Lower lobe of right lung (tissue), 2 donors: Measurements from ENCODE around the gene PPP2R5E. TPM values are rescaled to one million over a fixed set of nuclear protein-coding genes. Genes with fewer than 3 reads are reported as not detected.

Experiments
- ATAC-seq, 2 donors: fragments of 200-7000 bp; cut with Tn5 transposase; one replicate each; pipeline ENCODE4 v1.9.1; 2020 to 2022; ENCODE audit warnings: mild to moderate bottlenecking in 2 of 2, moderate library complexity in 2 of 2
- DNase-seq: peaks from one replicate; pipeline ENCODE4 v3.0.0-alpha.2; 2020
- H3K27ac ChIP-seq: fragments of 200-600 bp; one replicate; pipeline ENCODE4 v1.8.0; 2022
- H3K27me3 ChIP-seq: fragments of 200-600 bp; one replicate; pipeline ENCODE4 v1.8.0; 2022; ENCODE audit warnings: low read depth
- H3K36me3 ChIP-seq: fragments of 200-600 bp; one replicate; pipeline ENCODE4 v1.8.0; 2022; ENCODE audit warnings: mild to moderate bottlenecking
- H3K4me1 ChIP-seq: fragments of 200-600 bp; one replicate; pipeline ENCODE4 v1.8.0; 2022
- H3K4me3 ChIP-seq: fragments of 200-600 bp; one replicate; pipeline ENCODE4 v1.8.0; 2022; ENCODE audit warnings: mild to moderate bottlenecking
- H3K9me3 ChIP-seq: fragments of 200-600 bp; one replicate; pipeline ENCODE4 v1.8.0; 2022
- intact Hi-C: fragments of 100-400 bp; cut with DNase I; formaldehyde crosslinking; loops from one replicate; pipeline ENCODE4 v1.11.0; 2022
- total RNA-seq: library from RNA; stranded (reverse); fragmentation: NEBNext Ultra II Directional; extraction: Animal tissue kit (Norgen Biotek cat#: 25700); gene quantifications from one replicate; pipeline ENCODE4 v1.2.1, GENCODE V29; 2021
- TF ChIP-seq, protein P1 (sequence below): fragments of 200-600 bp; IDR thresholded peaks from one replicate; pipeline ENCODE4 v1.8.0; 2022; ENCODE audit warnings: antibody characterized with exemption, mild to moderate bottlenecking
- donor health status: DM: no; HTN: yes; CAD: no; lungs with severe emphysema.

Gene PPP2R5E
- total RNA-seq, 1 donor from 2014 or later, result 45.3 TPM

DNA sequence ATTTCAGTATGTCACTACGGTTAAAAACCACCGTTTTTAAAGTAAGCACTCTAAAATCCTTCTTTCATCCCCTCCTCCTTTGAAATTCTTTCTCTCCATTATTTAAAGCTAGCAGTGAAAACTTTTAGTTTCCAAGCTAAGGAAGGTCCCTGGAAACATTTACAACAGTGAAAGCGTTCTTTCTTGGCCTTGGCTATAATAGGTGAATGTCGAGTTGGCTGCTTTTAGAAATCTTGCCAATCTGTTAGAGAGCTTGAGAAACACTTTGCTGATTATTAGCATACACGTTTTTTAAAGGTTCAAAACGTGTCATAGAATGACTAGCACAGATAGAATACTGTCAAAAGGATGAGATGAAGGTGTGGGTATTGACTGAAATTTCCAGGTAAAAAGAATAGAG, 83.4 kb downstream of the PPP2R5E start:
- Histone ChIP-seq H3K4me1 (peaks cover 3% of the 10 kb centered on the region), H3K36me3 (no peaks in the 10 kb centered on the region), H3K27ac (no peak overlapping the region), H3K4me3 (no peak overlapping the region), H3K27me3 (no peaks in the 10 kb centered on the region), H3K9me3 (no peaks in the 10 kb centered on the region)
- no peak for DNase-seq
- no peak for ATAC-seq
- TF ChIP-seq, protein P1, sequence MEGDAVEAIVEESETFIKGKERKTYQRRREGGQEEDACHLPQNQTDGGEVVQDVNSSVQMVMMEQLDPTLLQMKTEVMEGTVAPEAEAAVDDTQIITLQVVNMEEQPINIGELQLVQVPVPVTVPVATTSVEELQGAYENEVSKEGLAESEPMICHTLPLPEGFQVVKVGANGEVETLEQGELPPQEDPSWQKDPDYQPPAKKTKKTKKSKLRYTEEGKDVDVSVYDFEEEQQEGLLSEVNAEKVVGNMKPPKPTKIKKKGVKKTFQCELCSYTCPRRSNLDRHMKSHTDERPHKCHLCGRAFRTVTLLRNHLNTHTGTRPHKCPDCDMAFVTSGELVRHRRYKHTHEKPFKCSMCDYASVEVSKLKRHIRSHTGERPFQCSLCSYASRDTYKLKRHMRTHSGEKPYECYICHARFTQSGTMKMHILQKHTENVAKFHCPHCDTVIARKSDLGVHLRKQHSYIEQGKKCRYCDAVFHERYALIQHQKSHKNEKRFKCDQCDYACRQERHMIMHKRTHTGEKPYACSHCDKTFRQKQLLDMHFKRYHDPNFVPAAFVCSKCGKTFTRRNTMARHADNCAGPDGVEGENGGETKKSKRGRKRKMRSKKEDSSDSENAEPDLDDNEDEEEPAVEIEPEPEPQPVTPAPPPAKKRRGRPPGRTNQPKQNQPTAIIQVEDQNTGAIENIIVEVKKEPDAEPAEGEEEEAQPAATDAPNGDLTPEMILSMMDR, result no peak
- intact Hi-C loops, result no loop called here

DNA sequence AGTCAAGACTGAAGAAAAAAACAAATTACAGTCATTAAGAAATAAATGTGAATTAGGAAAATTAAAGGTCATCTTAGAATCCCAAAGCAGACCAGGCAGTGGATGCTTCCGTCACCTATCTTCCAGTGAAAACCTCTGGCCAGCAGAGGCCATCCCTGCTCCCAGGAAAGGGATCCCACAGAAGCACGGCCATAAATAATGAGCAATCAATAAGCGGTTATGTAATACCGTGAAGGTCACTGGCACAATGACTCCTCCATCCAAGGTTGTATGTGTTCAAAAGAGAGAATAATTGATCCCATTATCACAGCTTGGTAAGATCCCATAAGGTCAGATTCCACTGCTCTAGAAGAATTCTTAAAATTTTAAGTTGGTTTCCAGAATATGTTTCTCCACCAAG, 85.7 kb downstream of the PPP2R5E start:
- DNase-seq (no peak), ATAC-seq (no peak)
- Histone ChIP-seq H3K9me3 (no peaks in the 10 kb centered on the region), H3K36me3 (peaks cover 4% of the 10 kb centered on the region), H3K27me3 (no peaks in the 10 kb centered on the region), H3K4me1 (peaks cover 25% of the 10 kb centered on the region), H3K27ac (no peak overlapping the region), H3K4me3 (no peak overlapping the region)
- intact Hi-C loops, result no loop called here
- TF ChIP-seq, protein P1, result no peak

DNA sequence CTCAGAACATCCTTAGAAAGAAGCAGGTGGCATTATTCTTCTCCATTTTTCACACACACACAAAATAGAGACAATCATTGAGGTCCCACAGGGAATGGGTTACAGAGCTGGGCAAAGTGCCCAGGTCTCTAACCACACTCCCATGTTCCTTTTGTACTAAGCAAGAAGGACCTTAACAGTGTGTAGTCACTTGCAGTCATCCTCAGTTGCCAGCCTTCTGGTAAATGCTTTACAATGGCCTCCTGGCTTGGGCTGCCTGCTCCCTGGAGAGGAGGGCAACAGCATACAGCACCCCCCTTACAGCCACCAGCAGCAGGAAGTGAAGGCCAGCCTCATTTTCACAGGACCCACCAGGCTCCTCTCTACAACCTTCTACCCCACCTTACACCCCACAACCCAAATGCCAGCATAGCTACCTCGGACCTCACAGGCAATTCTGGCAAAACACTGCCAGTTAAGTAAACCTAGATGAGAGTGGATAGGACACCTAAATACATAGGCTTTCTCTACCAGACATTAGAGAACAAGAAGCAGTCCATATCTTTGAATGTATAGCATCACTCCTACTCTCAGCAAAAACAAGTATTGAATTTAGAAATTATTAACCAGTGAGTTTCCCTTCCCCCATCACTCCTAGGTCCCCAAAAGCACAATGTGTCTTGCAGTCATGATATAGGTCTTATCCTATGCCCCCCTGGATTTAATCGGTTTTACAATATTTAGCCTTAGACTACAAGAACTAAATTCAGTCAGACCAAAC, 88.1 kb downstream of the PPP2R5E start:
- Histone ChIP-seq H3K36me3 (peaks cover 4% of the 10 kb centered on the region), H3K27ac (no peak overlapping the region), H3K27me3 (no peaks in the 10 kb centered on the region), H3K4me3 (no peak overlapping the region), H3K4me1 (peaks cover 29% of the 10 kb centered on the region), H3K9me3 (no peaks in the 10 kb centered on the region)
- TF ChIP-seq, protein P1, result no peak
- DNase-seq, result no peak
- intact Hi-C loops, result no loop called here
- peak; percentile 15 to 52 for ATAC-seq

DNA sequence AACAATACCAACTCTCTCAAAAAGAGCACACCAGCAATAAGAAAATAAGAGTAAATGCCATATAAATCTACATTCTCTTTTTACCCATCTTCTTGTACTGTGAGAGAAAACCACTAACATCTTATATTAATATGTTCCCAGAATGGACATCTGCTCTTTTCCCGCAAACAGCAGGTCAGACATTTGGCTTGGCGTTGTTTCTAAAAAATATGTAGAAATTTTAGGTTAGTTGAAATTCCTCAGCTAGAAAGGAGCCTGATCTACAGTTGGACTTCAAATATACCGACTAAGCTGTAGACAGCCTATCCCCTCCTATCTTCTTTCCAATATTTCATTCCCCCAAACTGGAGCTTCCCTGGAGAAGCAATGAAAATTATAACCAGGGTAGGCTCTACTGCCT, 88.7 kb downstream of the PPP2R5E start:
- Histone ChIP-seq H3K27me3 (no peaks in the 10 kb centered on the region), H3K36me3 (peaks cover 4% of the 10 kb centered on the region), H3K9me3 (no peaks in the 10 kb centered on the region), H3K4me1 (peaks cover 29% of the 10 kb centered on the region), H3K27ac (no peak overlapping the region), H3K4me3 (no peak overlapping the region)
- ATAC-seq, result no peak
- intact Hi-C loops, result no loop called here
- no peak for DNase-seq
- TF ChIP-seq, protein P1, result no peak

DNA sequence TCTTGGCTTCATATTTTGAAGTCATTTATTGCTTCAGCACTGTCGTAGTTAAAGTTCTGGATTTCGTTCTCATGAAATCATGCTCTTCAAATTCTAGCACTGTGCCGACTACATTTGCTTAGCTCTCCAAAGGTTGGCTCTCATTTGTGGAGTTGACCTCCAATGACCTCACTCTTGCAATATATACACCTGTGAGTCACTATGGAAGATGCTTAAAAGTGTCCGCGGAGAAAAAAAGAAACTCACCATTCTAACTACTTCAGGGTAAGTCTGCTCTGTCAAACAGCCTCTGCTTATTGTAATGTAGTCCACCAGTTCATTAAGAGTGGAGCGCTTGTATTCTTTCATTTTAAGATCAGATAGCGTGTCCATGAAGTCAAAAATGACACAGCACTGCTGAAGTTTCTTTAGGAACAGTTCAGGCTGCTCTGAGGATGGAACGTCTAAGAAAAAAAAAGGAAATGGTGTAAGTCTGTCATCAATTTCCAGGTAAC, 89.7 kb downstream of the PPP2R5E start:
- peak overlapping the region; percentile 47 for H3K27ac ChIP-seq
- intact Hi-C loops, result no loop called here
- TF ChIP-seq, protein P1, result no peak

More for the DNA sequence above, 89.7 kb downstream of the PPP2R5E start:
- ATAC-seq (peak; percentile 93 to 97), DNase-seq (no peak)
- Histone ChIP-seq H3K36me3 (peaks cover 4% of the 10 kb centered on the region), H3K4me1 (peaks cover 29% of the 10 kb centered on the region), H3K27me3 (no peaks in the 10 kb centered on the region), H3K4me3 (no peak overlapping the region), H3K9me3 (no peaks in the 10 kb centered on the region)
